HG03432 (cell line): Measurements from ENCODE around the gene TBX1.

ENCODE experiments used
- ATAC-seq: cut with Tn5 transposase; IDR thresholded peaks from one replicate; pipeline ENCODE4 v1.9.1; 2021; ENCODE audit warnings: mild to moderate bottlenecking, moderate library complexity; ENCODE audit not compliant: unreplicated experiment

TBX1 gene

GRCh38 chr22:19751497-19752245 lies 8.9 kb upstream of the TBX1 start:
- ATAC-seq = no peak

GRCh38 chr22:19753090-19753842 lies 7.3 kb upstream of the TBX1 start:
- no peak for ATAC-seq

DNA sequence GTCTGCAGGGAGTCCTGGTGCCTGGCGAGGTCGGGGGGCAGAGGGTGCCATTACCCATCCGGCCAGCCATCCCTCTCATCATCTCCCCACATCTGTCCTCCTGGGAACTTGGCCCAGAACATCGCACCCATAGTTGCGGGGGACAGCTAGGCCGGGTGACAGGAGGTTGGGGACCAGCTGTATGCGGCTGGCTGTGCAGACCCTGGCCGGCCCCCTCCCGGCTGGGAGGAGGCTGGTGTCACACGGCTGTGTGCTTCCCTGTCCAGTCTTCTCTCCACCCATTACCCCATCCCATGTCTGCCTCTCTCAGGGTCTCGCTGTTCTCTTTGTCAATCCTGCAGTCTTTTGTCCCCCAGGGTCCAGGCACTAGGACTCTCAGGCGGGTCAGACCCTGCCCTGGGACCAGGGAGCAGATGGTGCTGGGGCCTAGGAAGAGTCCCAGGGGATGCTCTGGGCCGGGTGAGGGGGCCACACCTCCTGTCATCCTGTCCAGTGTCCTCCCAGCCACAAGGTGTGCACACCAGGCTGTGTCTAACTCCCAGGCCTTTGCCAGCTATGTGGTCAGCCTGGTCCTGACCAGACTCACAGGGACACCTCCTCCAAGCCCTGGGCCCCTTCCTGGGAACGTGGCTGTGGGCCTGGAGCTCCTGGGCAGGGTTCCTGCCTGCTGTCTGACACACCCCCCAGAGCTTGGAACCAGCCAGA lies 6.4 kb upstream of the TBX1 start:
- ATAC-seq = no peak

- ATAC-seq = no peak
These were observed 5.9 kb upstream of the TBX1 start for GRCh38 chr22:19754701-19755144.

DNA sequence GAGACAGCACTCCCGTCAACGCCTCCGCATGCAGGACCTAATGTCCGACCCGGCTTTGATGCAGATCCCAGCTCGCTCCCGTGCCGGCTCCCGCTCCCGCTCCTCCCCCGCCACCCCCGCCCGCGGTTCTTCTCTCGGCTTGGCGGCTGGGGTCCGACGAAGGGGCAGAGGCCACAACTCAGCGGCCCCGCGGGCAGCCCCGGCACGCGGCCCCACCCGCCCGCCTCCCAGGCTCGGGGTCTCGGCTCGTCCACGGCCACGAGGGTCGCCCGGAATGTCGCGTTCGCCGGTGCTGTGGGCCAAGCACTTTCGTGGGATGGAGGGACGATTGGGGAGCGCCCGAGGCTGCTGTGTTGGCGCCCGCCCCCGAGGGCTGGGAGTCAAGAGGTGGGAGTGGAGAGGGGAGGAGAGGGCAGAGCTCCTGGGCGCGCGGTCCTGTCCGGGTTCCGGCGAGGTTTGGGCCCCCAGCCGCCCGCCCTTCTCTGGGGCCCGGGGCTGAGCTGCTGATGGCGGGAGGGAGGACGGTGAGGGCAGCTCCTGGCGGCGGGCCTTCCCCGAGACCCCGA lies 5.3 kb upstream of the TBX1 start:
- ATAC-seq = no peak

GRCh38 chr22:19755722-19756287 lies 4.8 kb upstream of the TBX1 start:
- no peak for ATAC-seq

DNA sequence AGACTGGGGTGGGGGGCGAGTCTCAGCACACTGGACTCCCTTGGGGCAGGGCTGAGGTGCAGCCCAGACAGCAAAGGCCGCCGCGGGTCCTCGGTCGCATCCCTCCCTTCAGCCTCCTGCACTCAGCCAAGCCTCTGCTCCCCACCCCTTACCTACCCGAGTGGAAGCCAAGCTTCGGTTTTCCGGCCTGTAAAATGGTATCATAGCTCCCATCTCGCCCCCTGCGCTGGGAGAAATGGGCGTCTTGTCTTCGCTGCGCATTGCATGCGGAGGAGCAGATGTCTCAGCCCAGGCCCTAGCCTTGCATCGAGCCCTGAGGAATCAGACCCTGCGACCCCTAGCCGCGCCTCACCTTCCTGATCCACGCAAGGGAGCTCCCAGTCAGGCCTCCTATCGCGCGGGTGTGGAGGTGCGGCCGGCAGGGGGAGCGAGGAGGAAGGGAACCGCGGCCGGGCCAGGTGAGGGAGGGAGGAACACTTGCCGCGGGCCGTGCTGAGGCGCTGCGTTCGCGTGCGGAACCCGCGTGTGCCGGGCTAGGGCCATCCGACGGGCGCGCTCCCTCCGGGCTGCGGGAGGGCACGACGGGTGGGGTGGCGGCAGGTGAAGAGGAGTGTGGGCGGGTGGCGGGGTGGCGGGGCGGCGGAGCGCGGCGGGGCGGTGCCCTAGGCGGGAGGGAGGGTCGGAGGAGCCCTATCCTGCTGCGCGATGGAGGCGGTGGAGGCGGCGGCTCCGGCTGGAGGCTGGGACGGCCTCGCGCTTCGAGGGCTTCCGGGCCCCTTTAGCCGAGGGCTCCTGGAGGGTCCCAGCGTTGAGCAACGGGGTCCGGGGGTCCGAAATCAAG lies 4.1 kb upstream of the TBX1 start:
- ATAC-seq = no peak

- no peak for ATAC-seq
These were observed 3.2 kb upstream of the TBX1 start for GRCh38 chr22:19757140-19757984.

- no peak for ATAC-seq
These were observed 2.3 kb upstream of the TBX1 start for GRCh38 chr22:19757985-19758895.

GRCh38 chr22:19758896-19759426 lies 1.6 kb upstream of the TBX1 start:
- no peak for ATAC-seq

GRCh38 chr22:19759427-19760057 lies 1.0 kb upstream of the TBX1 start:
- ATAC-seq = no peak

DNA sequence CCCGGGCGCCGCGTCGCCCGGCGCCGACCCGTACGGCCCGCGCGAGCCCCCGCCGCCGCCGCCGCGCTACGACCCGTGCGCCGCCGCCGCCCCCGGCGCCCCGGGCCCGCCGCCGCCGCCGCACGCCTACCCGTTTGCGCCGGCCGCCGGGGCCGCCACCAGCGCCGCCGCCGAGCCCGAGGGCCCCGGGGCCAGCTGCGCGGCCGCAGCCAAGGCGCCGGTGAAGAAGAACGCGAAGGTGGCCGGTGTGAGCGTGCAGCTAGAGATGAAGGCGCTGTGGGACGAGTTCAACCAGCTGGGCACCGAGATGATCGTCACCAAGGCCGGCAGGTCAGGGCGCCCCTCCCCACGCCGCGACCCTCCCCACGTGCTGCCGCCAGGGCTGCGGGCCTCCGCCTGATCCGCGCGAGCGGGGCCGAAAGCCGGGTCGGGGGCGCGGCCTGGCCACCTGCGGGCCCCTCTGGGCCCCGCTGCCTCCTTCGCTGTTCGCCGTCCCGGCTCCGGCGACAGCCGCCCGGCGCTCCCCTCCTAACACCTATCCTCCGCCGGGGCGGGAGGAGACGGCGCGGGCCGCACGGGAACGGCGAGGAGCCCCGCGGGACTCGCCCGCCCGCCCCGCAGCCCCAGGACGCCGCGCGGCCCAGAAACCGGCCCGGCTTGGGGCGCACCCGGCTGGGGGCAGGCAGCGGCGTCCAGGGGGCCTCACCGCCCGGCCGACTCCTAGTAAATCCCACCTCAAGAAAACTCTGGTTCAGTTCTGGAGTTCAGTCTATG lies 560 bp downstream of the TBX1 start:
- ATAC-seq = no peak

DNA sequence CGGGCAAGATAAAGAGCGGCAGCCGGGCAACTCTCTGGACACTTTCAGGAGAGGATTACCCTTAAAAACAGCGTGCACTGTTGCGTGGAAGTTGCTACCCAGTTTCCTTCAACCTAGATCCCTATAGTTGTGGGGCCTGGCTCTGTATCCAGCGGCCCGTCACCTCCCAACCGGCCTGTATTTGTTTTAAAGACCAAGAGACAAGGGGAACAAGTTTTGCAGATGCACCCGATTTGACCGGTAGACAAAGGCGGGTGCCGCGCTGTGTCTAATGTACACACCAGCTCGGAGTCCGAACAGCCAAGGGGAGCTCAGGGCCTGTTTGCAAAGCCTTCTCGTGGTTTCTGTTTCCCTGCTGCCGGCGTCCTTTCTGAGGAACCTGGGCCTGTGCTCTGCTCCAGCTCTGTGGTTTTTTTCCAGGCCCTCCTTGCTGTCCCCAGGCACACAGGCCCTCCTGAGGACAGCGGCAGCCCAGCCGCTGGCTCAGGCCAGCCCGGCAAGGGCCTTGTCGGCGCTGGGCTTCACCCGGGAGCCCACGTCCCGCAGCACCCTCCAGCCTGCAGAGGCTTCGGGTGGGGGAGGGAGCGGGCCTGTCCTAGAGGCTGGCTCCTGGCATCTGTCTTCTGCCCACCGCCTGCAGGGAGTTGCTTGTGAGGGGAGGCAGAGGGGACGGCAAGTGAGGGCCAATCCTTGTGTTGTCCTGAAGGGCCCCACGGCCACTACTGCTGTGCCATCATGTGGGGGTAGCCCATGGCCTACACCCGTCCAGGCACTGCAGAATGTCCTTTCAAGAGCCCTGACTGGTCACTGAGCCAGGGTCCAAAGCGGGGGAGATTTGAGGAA lies 1.4 kb downstream of the TBX1 start:
- ATAC-seq = no peak

- no peak for ATAC-seq
These were observed 2.2 kb downstream of the TBX1 start for GRCh38 chr22:19762568-19763457.
